Sigmoid colon (tissue), 3 donors: Measurements from ENCODE around the gene POLK.

Experiments used
- POLR2A ChIP-seq, 2 donors: fragments of 450-650 bp; IDR thresholded peaks; one replicate each; pipeline ENCODE4 v1.6.1; 2016; ENCODE audit warnings: antibody characterized with exemption in 2 of 2, mild to moderate bottlenecking in 2 of 2, moderate library complexity in 2 of 2
- TF ChIP-seq, protein P1 (sequence below), 4 experiments: fragments of 450-650 bp in 3 of 4; fragments of 200-600 bp in 1 of 4; IDR thresholded peaks; one replicate each; pipeline ENCODE4 v1.5.1; 2016 to 2019; ENCODE audit warnings: antibody characterized with exemption in 4 of 4, mild to moderate bottlenecking in 3 of 4, moderate library complexity in 2 of 4

DNA sequence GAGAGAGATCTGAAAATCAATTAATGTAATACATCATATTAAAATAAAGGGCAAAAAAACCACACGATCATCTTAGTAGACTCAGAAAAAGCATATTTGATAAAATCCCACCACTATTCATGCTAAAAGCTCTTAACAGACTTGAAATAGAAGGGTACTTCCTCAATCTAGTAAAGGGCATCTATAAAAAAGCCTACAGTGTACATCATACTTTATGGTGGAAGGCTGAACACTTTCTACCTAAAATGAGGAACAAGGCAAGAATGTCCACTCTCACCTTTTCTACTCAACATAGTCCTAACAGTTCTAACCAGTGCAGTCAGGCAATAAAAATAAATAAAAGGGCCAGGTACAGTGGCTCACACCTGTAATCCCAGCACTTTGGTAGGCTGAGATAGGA, 38.9 kb downstream of the POLK start:
- TF ChIP-seq, protein P1, sequence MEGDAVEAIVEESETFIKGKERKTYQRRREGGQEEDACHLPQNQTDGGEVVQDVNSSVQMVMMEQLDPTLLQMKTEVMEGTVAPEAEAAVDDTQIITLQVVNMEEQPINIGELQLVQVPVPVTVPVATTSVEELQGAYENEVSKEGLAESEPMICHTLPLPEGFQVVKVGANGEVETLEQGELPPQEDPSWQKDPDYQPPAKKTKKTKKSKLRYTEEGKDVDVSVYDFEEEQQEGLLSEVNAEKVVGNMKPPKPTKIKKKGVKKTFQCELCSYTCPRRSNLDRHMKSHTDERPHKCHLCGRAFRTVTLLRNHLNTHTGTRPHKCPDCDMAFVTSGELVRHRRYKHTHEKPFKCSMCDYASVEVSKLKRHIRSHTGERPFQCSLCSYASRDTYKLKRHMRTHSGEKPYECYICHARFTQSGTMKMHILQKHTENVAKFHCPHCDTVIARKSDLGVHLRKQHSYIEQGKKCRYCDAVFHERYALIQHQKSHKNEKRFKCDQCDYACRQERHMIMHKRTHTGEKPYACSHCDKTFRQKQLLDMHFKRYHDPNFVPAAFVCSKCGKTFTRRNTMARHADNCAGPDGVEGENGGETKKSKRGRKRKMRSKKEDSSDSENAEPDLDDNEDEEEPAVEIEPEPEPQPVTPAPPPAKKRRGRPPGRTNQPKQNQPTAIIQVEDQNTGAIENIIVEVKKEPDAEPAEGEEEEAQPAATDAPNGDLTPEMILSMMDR (IDR thresholded peaks at IDR 0.05): no peak
- no peak for TF ChIP-seq POLR2A (IDR thresholded peaks at IDR 0.05)
